BLaER1 (cell line): Measurements from ENCODE around the gene FARP2.

Experiments used
- H3K27ac ChIP-seq: shearing (Covaris generic); formaldehyde crosslinking; 2 replicates; pipeline ENCODE4 v1.8.1; 2022
- H3K27me3 ChIP-seq: shearing (Covaris generic); formaldehyde crosslinking; 2 replicates; pipeline ENCODE4 v1.8.1; 2022
- H3K36me3 ChIP-seq: shearing (Covaris generic); formaldehyde crosslinking; 2 replicates; pipeline ENCODE4 v1.8.1; 2022
- H3K4me1 ChIP-seq: shearing (Covaris generic); formaldehyde crosslinking; 2 replicates; pipeline ENCODE4 v1.8.1; 2022
- H3K4me2 ChIP-seq: shearing (Covaris generic); formaldehyde crosslinking; 2 replicates; pipeline ENCODE4 v1.8.1; 2022
- H3K4me3 ChIP-seq: shearing (Covaris generic); formaldehyde crosslinking; 2 replicates; pipeline ENCODE4 v1.8.1; 2022
- H3K9ac ChIP-seq: shearing (Covaris generic); formaldehyde crosslinking; 2 replicates; pipeline ENCODE4 v1.8.1; 2022
- H3K9me3 ChIP-seq: shearing (Covaris generic); formaldehyde crosslinking; 2 replicates; pipeline ENCODE4 v1.8.1; 2022
- H4K20me1 ChIP-seq: shearing (Covaris generic); formaldehyde crosslinking; 2 replicates; pipeline ENCODE4 v1.8.1; 2022
- Cebpa-rat ChIP-seq: shearing (Covaris generic); IDR thresholded peaks from 2 replicates; pipeline ENCODE4 v1.8.1; 2022

FARP2 gene

DNA sequence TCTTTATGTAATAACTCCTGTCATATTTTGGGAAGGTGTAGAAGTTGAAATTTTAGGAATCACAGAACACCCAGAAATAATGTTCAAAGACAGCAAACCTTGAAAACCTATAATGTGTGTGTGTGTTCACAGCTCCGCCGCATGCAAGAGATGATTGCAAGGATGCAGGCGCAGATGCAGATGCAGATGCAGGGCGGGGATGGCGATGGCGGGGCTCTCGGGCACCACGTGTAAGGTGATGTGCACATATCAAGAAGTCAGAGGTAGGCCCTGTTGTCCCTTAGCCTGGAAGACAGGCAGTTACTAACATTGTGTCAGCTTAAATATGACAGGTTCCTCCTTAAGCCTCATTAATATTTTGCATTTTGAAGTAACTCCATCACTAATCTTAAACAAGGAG lies 6.1 kb upstream of the FARP2 start:
- Histone ChIP-seq H3K4me3 (no peak overlapping the region), H3K36me3 (peaks cover 100% of the 10 kb centered on the region), H3K9me3 (no peaks in the 10 kb centered on the region), H3K4me1 (peaks cover 4% of the 10 kb centered on the region), H4K20me1 (peaks cover 70% of the 10 kb centered on the region), H3K27ac (no peak overlapping the region), H3K9ac (no peak overlapping the region), H3K4me2 (no peak overlapping the region), H3K27me3 (no peaks in the 10 kb centered on the region)
- no peak for TF ChIP-seq Cebpa-rat

GRCh38 chr2:241350530-241350877 lies 5.6 kb upstream of the FARP2 start:
- peaks cover 7% of the 10 kb centered on the region for H3K4me1 ChIP-seq
- no peak overlapping the region for H3K9ac ChIP-seq
- no peak overlapping the region for H3K4me3 ChIP-seq
- peaks cover 98% of the 10 kb centered on the region for H3K36me3 ChIP-seq
- TF ChIP-seq Cebpa-rat, result no peak
- H3K9me3 ChIP-seq, result no peaks in the 10 kb centered on the region
- no peak overlapping the region for H3K27ac ChIP-seq
- H3K27me3 ChIP-seq, result no peaks in the 10 kb centered on the region
- no peak overlapping the region for H3K4me2 ChIP-seq
- peaks cover 69% of the 10 kb centered on the region for H4K20me1 ChIP-seq

DNA sequence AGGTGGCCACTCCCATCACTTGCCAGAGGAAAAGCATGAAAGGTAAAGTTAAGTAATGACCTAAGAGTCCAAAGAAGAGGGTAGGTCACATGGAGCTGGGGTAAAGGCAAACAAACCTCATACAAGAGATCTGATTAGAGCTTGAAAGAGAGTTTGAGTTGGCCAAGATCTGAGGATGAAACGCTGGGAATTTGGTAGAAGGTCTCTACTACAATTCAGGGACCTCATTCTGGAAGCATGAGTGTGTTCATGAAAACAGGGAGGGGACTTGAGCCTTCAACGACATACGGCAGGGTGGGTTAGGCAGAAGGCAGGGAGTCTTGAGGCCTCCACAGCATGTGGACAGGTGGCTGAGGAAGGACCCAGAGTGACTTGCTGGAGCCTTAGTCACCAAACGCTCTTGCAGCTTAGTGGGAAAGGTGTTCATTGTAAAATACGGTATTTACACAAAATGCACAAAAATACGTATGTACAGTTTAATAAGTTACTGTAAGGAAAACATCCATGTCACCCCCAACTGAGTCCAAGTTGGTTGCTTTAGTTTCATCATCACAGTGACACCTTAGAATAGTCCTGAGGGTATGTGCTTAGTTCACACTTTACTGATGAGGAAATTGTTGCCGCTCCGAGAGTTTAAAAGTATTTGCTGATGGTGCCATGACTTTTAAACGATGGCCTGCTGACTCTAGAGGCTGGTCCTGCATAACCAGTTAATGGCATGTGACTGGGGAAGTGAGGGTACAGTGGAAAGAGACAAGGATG lies 5.0 kb upstream of the FARP2 start:
- no peak overlapping the region for H3K4me2 ChIP-seq

GRCh38 chr2:241351640-241352031 lies 4.4 kb upstream of the FARP2 start:
- H3K4me2 ChIP-seq, result no peak overlapping the region
- no peak for TF ChIP-seq Cebpa-rat

More for the DNA sequence above, 5.0 kb upstream of the FARP2 start:
- Histone ChIP-seq H3K27ac (no peak overlapping the region), H4K20me1 (peaks cover 63% of the 10 kb centered on the region), H3K9me3 (no peaks in the 10 kb centered on the region), H3K9ac (no peak overlapping the region), H3K36me3 (peaks cover 92% of the 10 kb centered on the region), H3K4me3 (no peak overlapping the region), H3K4me1 (peaks cover 7% of the 10 kb centered on the region), H3K27me3 (no peaks in the 10 kb centered on the region)
- TF ChIP-seq Cebpa-rat, result no peak

DNA sequence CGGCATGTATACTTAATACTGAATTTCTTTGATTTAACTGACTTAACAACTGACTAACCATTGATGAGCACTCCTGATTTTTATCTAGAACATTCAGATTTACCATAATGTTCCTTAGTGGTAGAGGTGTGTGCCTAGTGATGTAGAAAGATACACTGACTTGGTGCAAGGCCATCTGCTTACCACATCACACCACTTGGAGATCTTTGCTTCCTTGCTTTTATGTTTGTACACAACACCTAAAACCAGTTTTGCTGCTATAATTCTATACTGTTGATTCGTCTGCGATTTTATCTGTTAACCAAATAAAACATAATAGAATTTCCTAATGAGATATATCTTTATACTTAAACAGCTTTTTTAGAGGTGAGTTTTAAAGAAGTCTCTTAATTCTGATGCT lies 3.9 kb upstream of the FARP2 start:
- H3K36me3 ChIP-seq, result peaks cover 81% of the 10 kb centered on the region

More at GRCh38 chr2:241351640-241352031, 4.4 kb upstream of the FARP2 start:
- Histone ChIP-seq H3K9ac (no peak overlapping the region), H3K27ac (no peak overlapping the region), H3K4me1 (peaks cover 8% of the 10 kb centered on the region), H3K36me3 (peaks cover 86% of the 10 kb centered on the region), H3K27me3 (no peaks in the 10 kb centered on the region), H4K20me1 (peaks cover 62% of the 10 kb centered on the region), H3K9me3 (no peaks in the 10 kb centered on the region), H3K4me3 (no peak overlapping the region)

GRCh38 chr2:241354668-241355658 lies 1.1 kb upstream of the FARP2 start:
- peaks cover 29% of the 10 kb centered on the region for H3K4me1 ChIP-seq
- peak overlapping the region; percentile 42 for H3K4me2 ChIP-seq
- H3K36me3 ChIP-seq, result peaks cover 53% of the 10 kb centered on the region
- peaks cover 87% of the 10 kb centered on the region for H4K20me1 ChIP-seq
- no peak overlapping the region for H3K9ac ChIP-seq
- H3K9me3 ChIP-seq, result no peaks in the 10 kb centered on the region
- H3K27ac ChIP-seq, result no peak overlapping the region
- TF ChIP-seq Cebpa-rat, result no peak
- H3K4me3 ChIP-seq, result no peak overlapping the region
- H3K27me3 ChIP-seq, result no peaks in the 10 kb centered on the region

More for the DNA sequence above, 3.9 kb upstream of the FARP2 start:
- peaks cover 13% of the 10 kb centered on the region for H3K4me1 ChIP-seq
- no peak overlapping the region for H3K27ac ChIP-seq
- TF ChIP-seq Cebpa-rat, result no peak
- no peak overlapping the region for H3K4me3 ChIP-seq
- H3K9me3 ChIP-seq, result no peaks in the 10 kb centered on the region
- no peak overlapping the region for H3K9ac ChIP-seq
- H3K4me2 ChIP-seq, result no peak overlapping the region
- peaks cover 62% of the 10 kb centered on the region for H4K20me1 ChIP-seq
- no peaks in the 10 kb centered on the region for H3K27me3 ChIP-seq

DNA sequence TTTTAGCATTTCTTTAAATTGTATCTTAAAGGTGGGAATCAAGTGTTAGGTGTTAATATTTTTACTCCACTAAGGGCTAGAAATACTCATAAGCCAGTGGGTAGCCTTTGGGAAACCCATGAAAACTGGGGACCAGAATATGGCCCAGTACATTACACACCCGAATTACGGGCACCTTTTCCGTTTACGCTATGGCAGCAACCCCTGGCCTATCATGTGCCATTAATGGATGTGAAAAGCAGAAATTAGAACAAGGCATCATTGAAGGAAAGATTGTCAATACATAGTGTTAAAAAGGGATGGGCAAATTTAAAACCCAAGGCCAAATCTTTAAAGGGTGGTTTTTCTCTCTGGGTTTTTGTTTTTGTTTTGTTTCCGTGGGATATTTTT lies 781 bp downstream of the FARP2 start:
- Histone ChIP-seq H3K4me3 (peak overlapping the region; percentile 93), H3K4me1 (peaks cover 29% of the 10 kb centered on the region), H3K27ac (peak overlapping the region; percentile 90), H3K9ac (peak overlapping the region; percentile 94), H4K20me1 (peaks cover 90% of the 10 kb centered on the region), H3K4me2 (peak overlapping the region; percentile 95), H3K36me3 (peaks cover 34% of the 10 kb centered on the region), H3K27me3 (no peaks in the 10 kb centered on the region), H3K9me3 (no peaks in the 10 kb centered on the region)
- no peak for TF ChIP-seq Cebpa-rat

DNA sequence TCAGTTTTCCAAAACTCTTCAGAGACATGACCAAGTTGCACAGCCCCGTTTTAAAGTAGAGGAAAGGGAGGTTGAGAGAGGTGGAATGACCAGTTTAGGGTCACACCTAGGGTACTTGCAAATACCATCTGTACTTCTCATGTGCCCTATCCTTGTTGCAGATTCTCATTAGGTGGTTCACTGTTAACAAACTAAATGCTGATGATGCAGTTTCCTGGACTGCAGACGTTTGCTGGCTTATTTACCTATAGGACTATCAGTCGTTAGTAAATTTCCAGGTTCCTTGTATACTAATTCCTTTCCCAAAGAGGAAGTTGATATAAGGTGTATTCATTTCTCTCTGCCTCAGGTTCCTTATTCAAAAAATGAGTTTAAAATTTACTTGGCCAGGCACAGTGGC lies 1.4 kb downstream of the FARP2 start:
- H3K27ac ChIP-seq, result no peak overlapping the region
- no peak for TF ChIP-seq Cebpa-rat
- peaks cover 90% of the 10 kb centered on the region for H4K20me1 ChIP-seq
- H3K4me2 ChIP-seq, result peak overlapping the region; percentile 95
- H3K36me3 ChIP-seq, result peaks cover 27% of the 10 kb centered on the region
- no peaks in the 10 kb centered on the region for H3K27me3 ChIP-seq
- no peaks in the 10 kb centered on the region for H3K9me3 ChIP-seq
- H3K9ac ChIP-seq, result no peak overlapping the region; the same call in 1 of the 2 replicates
- peaks cover 29% of the 10 kb centered on the region for H3K4me1 ChIP-seq
- H3K4me3 ChIP-seq, result no peak overlapping the region

DNA sequence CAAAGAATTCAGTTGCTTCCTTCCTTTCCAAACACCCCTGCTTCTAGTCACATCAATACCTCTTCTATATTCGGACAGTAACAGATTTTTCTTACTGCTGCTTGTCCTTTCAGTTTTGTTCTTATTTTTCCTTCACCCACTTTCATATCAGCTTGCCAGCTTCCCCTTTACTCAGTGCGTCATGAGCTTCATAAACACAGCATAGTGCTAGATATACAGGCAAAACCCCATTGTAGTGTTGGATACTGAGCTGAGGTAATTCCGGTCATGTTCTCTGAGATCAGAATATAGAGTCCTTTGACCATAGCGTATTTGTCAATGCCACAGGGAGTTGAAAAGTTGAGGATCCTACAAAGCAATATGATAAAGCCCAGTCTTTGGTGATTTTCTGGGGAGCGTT lies 2.4 kb downstream of the FARP2 start:
- no peak for TF ChIP-seq Cebpa-rat
- peaks cover 18% of the 10 kb centered on the region for H3K36me3 ChIP-seq
- H3K4me2 ChIP-seq, result peak overlapping the region; percentile 95
- H3K9ac ChIP-seq, result no peak overlapping the region
- H3K9me3 ChIP-seq, result no peaks in the 10 kb centered on the region
- H3K4me3 ChIP-seq, result no peak overlapping the region
- H3K27me3 ChIP-seq, result no peaks in the 10 kb centered on the region
- peaks cover 29% of the 10 kb centered on the region for H3K4me1 ChIP-seq
- no peak overlapping the region for H3K27ac ChIP-seq
- H4K20me1 ChIP-seq, result peaks cover 90% of the 10 kb centered on the region
